ENCODE measurements around the gene ITPK1. TPM values are rescaled to one million over a fixed set of nuclear protein-coding genes. Genes with fewer than 3 reads are reported as not detected.

ITPK1 gene
- total RNA-seq, 4 donors from 2014 or later = 19.7 to 97.7 (median 26.5) TPM

GRCh38 chr14:93156693-93157369 is 41.1 kb upstream of the ITPK1 start:
- H3K9me3 ChIP-seq = no peaks in the 10 kb centered on the region

GRCh38 chr14:93155667-93156066 is 39.9 kb upstream of the ITPK1 start:
- Histone ChIP-seq H3K4me3 (no peak overlapping the region), H3K9me3 (no peaks in the 10 kb centered on the region), H3K36me3 (no peaks in the 10 kb centered on the region), H3K27ac (no peak overlapping the region), H3K27me3 (no peaks in the 10 kb centered on the region), H3K4me1 (no peaks in the 10 kb centered on the region)
- intact Hi-C loops (cut with DNase I; ENCODE audit: low total_unique reads) = no loop called here
- DNase-seq = no peak
- TF ChIP-seq CTCF (IDR thresholded peaks at IDR 0.05) (no peak), POLR2A (IDR thresholded peaks at IDR 0.05) (no peak)

More at GRCh38 chr14:93156693-93157369, 41.1 kb upstream of the ITPK1 start:
- H3K4me3 ChIP-seq = no peak overlapping the region
- DNase-seq = no peak
- H3K27ac ChIP-seq = no peak overlapping the region
- no peaks in the 10 kb centered on the region for H3K36me3 ChIP-seq
- intact Hi-C loops (cut with DNase I; ENCODE audit: low total_unique reads) = no loop called here
- H3K27me3 ChIP-seq = no peaks in the 10 kb centered on the region
- no peak for TF ChIP-seq POLR2A (IDR thresholded peaks at IDR 0.05)
- no peak for TF ChIP-seq CTCF (IDR thresholded peaks at IDR 0.05)
- no peaks in the 10 kb centered on the region for H3K4me1 ChIP-seq

GRCh38 chr14:93153121-93153520 is 37.4 kb upstream of the ITPK1 start:
- no peaks in the 10 kb centered on the region for H3K27me3 ChIP-seq
- H3K27ac ChIP-seq = no peak overlapping the region
- no peak for TF ChIP-seq POLR2A (IDR thresholded peaks at IDR 0.05)
- TF ChIP-seq CTCF (IDR thresholded peaks at IDR 0.05) = no peak
- intact Hi-C loops (cut with DNase I; ENCODE audit: low total_unique reads) = no loop called here
- no peak overlapping the region for H3K4me3 ChIP-seq
- H3K4me1 ChIP-seq = no peaks in the 10 kb centered on the region
- H3K36me3 ChIP-seq = no peaks in the 10 kb centered on the region
- no peak for DNase-seq
- no peaks in the 10 kb centered on the region for H3K9me3 ChIP-seq

GRCh38 chr14:93150227-93151208 is 34.8 kb upstream of the ITPK1 start:
- Histone ChIP-seq H3K27ac (no peak overlapping the region), H3K36me3 (no peaks in the 10 kb centered on the region)

More at GRCh38 chr14:93150227-93151208, 34.8 kb upstream of the ITPK1 start:
- no peak for DNase-seq
- intact Hi-C loops (cut with DNase I; ENCODE audit: low total_unique reads) = no loop called here
- no peak overlapping the region for H3K4me3 ChIP-seq
- no peaks in the 10 kb centered on the region for H3K9me3 ChIP-seq
- H3K4me1 ChIP-seq = no peaks in the 10 kb centered on the region
- H3K27me3 ChIP-seq = no peaks in the 10 kb centered on the region
- TF ChIP-seq CTCF (IDR thresholded peaks at IDR 0.05) = no peak
- no peak for TF ChIP-seq POLR2A (IDR thresholded peaks at IDR 0.05)
